GM12801 (cell line): ENCODE data around the gene MRFAP1L1.

Experiments used
- CTCF ChIP-seq: IDR thresholded peaks from one replicate; pipeline ENCODE4 v1.5.1; 2011; ENCODE audit warnings: control low read depth; ENCODE audit not compliant: insufficient read length; ENCODE audit errors: extremely low read depth

MRFAP1L1 gene

DNA sequence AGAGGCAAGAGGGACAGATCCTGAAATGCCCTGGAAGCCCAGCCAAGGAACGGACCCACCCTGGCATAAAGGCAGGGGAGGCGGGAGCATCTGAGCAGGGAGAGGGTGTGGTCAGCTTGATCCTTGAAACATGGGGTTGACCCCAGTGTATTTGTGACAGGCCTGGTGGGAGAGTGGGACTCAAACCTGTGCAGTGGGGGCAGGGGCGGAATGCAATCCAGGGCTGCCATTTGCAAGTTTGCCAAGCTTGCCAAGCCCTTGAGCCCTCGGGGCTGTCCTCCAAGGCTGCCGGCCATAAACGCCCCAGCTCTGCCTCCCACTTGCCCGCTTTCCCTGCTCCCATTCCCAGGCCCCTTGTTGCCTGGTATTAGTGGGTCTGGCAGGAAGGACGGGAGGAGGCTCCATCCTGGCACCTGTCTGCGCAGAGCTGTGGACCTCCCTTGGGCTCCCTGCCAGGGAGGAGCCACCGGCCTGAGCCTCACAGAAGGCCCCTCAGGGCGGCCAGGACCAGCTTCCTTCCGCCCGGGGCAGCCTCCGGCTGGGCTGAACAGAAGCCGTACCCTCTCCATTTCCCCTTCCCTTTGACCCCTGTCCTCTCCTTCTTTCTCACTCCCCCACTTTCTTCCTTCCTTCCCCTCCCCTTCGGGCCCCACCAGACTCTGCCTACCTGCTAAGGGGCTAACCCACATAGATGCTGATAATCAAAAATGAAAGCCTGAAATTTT lies 15.3 kb downstream of the MRFAP1L1 start:
- TF ChIP-seq CTCF, result no peak

DNA sequence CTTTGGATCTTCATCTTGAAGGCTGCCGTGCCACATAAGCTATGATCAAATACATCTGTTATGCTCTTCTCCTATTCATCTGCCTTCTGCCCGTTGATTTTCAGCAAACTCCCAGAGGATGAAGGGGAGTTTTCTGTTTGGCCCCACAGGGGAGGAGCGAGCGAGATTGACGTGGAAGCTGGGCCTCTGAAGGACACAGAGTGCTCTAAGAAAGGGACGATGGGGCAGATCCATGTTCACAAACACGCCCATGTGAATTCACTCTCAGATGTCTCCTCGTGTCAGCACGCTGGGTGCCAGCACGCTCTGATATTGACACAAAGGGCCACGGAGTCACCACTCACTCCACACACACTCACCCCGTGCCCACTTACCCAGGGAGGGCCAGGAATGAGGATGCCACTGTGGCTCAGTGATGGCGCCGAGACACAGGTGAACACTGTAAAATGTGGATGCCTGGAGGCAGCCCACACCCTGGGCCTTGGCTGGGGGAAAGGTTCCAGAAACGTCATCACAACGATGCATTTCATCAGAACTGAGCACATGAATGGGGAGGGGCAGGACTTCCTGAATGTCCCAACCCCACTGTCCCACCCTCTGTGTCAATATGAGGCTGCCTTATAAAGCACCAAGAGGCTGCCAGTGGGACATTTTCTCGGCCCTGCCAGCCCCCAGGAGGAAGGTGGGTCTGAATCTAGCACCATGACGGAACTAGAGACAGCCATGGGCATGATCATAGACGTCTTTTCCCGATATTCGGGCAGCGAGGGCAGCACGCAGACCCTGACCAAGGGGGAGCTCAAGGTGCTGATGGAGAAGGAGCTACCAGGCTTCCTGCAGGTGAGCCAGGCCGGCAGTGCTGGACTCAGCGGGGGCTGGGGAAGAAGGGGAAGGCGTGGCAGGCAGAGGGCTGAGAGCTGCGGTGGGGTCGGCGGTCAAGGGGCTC lies 16.2 kb downstream of the MRFAP1L1 start, which contains the start of gene S100P:
Gene S100P (plus strand): TSS at position 648 of the 946 bp plus-strand sequence. CDS start 55 bp downstream, at position 703.
- no peak for TF ChIP-seq CTCF

- no peak for TF ChIP-seq CTCF
These were observed 16.9 kb downstream of the MRFAP1L1 start for GRCh38 chr4:6692806-6693205.

GRCh38 chr4:6692379-6692778 lies 17.3 kb downstream of the MRFAP1L1 start:
- TF ChIP-seq CTCF, result no peak

DNA sequence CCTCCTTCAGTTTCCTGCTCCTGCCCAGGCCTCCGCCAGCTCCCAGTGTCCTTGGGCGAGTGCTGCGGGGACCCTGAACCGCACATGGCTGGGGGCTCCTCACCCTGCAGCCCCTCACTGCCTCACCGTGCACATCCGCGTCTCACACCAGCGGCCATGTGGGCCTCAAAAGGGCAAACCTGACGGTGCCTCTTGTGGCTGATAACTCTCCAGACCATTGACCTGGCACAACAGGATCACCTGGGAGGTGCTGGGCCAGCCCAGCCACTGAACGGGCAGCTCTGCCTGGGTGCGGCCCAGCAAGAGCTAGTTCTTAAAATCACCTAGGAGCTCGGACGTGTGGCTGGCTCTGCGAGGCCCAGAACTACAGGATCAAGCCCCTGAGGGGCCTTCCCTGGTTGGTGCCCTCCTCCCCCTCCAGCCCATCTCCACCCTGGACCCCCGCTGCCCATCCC lies 20.1 kb downstream of the MRFAP1L1 start:
- no peak for TF ChIP-seq CTCF

- no peak for TF ChIP-seq CTCF
These were observed 20.7 kb downstream of the MRFAP1L1 start for GRCh38 chr4:6688879-6689505.
